ENCODE results near the gene CCNK. TPM values are rescaled to one million over a fixed set of nuclear protein-coding genes. Genes with fewer than 3 reads are reported as not detected.

The CCNK gene
- total RNA-seq, 1 donor from 2014 or later: 32.8 TPM

- DNase-seq (ENCODE audit: low read depth, low spot score): no peak
These were observed 54.2 kb downstream of the CCNK start for GRCh38 chr14:99535448-99535847.

DNA sequence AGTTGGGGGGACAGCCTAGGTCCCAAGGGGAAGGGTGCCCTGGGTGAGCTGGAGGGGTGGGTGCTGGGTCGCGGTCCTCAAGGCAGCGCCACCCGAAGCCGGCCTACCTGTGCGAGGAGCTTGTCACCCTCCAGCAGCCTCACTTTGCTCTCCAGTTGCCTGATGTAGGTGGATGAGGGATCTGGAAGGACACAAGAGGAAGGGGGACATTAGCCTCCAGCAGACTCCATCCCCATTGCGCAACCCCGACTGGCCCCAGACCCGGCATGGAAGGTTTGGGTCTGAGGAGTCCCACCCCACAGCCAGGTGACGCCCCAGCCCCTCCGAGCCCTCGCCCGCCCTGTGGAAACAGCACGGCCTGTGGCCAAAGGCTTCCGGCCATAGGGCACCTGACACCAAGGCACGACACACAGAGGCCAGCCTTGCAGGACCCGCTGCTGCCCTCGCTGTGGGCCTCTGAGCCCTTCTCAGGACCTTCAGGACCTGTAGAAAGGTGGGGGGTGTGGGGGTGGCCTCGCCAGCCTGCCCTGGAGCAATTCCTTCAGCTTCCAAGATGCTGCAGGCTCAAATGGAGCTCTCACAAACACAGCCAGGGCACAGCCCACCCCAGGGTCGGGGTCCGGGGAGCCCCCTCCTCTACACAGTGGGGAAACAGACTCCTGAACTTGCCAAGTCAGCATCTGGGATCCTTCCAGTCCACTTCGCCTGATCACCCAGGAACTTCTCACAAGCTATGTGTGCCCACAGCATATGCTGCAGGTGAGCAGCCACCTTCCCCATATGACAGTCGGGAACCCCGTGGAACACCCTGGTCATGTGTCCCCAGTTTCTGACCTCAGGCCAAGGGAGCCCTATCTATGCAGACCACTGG, 54.9 kb downstream of the CCNK start:
- DNase-seq (ENCODE audit: low read depth, low spot score): no peak

- DNase-seq (ENCODE audit: low read depth, low spot score): no peak
These were observed 56.2 kb downstream of the CCNK start for GRCh38 chr14:99537399-99537798.

- DNase-seq (ENCODE audit: low read depth, low spot score): no peak
These were observed 57.1 kb downstream of the CCNK start for GRCh38 chr14:99538275-99538674.

- no peak for DNase-seq (ENCODE audit: low read depth, low spot score)
These were observed 57.5 kb downstream of the CCNK start for GRCh38 chr14:99538733-99539132.

DNA sequence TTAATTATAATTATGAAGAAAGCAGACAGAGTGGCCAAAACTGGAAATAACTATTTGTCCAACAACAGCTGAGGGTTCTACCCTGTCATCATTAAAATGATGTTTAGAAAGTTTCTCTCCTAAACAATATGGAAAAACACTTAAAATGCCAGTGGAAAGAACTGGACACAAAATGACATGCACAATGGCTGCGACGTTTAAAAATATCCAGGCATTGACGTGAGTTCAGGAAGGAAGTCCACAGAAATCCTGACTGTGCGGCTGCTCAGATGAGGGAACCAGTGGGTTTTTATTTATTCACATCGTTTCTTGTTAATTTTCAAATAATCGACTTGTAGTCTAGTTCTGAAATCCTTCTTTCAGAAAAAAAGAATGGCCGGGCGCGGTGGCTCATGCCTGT, 58.3 kb downstream of the CCNK start:
- DNase-seq (ENCODE audit: low read depth, low spot score): peak; percentile 27

DNA sequence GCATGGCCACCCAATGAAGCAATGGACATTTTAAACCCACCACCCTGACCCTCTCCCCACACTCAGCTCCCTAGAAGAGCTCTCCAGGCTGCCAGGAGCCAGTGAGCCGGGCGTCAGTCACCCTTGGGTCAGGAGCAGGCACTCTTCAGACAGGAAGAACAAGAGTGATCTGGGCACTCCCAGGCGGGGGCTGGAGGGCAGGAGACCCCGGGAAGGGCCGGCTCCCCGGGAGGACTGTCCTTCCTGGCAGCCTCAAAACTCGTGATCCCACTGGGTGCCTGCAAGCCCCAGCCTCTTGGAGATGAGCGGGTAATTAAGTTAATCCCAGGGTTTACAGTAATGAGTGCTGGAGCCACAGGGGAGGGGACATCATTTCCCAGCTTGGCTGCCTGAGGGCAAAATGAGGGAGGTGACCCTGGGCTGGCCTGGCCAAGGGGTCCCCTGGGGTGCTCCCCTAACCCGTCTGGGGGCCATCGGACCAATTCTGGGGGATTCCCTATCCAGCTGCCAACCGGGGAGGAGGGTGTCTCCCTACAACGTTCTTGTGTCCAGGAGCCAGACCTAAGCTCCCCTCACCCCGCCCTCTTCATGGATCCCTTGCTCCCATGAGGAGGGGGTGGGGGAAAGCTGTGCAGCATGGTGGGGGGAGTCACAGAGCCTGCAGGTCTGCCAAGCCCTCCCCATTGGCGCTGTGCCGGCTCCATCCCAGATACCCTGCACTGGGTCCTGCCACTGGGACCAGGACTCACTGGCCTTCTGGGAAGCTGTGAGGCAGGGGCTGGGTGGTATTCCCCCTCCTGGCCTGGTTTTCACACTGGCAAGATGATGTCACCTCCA, 59.2 kb downstream of the CCNK start:
- no peak for DNase-seq (ENCODE audit: low read depth, low spot score)

DNA sequence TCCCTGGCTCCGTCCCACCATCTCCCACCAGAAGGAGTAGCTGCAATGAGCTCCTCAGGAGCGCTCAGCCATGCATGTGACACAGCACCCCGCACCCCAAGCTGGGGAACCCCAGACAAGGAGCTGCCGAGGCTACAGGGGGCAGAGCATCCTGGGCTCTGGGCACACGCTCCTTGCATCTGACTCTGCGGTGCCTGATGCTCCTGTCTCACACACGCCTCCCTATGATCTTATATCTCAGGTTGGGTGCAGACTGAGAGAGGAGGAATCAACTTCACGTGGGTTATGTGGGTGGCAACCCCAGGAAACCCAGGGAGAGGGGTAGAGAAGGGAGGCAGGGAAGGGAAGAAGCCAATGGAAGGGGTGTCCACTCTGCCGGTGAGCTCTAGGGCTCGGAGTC, 60.0 kb downstream of the CCNK start:
- no peak for DNase-seq (ENCODE audit: low read depth, low spot score)

DNA sequence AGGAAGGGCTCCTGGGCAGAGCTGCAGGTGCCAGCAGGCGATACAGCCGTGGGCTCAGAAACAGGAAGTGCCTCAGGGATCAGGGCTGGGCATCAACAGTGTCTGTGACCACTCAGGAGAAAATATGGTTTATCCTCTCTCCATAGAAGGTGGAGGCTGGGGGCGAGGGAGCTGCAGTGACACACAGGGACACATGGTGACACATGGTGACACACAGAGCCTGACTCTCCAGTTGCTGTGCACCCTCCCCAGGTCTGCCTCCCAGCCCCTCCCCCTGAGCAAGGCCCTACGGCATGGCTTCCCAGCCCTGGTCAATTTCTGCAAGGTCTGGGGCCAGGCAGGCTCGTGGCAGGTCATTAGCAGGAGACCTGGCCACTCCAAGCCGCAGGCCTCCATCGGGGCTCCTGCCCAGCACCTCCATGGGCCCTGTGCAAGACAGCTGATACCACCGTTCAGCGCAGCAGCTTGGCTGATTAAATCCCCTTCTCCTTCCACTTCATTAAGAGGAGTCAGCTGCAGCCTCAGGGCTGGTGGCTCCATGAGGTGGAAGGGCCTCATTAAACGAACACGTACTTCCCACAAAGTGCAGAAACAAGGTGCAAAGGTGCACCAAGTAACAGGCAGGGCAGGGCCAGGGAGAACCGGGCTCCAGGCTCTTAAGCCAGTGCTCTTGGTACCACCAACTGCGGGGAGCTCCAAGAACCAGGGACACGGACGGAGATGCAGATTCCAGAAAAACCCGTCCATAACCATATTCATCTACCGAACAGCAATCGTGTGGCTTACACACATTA, 60.7 kb downstream of the CCNK start:
- DNase-seq (ENCODE audit: low read depth, low spot score): no peak

- DNase-seq (ENCODE audit: low read depth, low spot score): no peak
These were observed 61.4 kb downstream of the CCNK start for GRCh38 chr14:99542566-99542965.

GRCh38 chr14:99543370-99543769, 62.2 kb downstream of the CCNK start:
- no peak for DNase-seq (ENCODE audit: low read depth, low spot score)

DNA sequence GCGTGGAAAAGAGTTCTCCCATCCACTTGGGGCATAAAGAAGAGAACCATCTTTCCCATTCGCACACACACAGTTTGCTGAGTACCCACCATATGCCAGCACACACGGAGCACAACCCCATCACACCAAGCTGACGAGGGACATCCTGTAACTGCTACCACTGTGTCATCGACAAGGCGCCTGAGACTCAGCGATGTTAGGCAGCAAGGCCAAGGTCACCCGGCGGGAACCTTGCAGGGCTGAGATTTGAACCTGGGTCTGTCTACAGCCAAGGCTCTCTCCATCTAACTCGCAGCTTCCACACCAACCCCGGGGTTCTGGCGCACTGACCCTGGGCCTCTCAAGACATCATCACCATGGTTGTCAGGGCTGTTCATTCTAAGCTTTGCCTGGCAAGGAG, 62.8 kb downstream of the CCNK start:
- no peak for DNase-seq (ENCODE audit: low read depth, low spot score)

GRCh38 chr14:99544991-99545390, 63.8 kb downstream of the CCNK start:
- no peak for DNase-seq (ENCODE audit: low read depth, low spot score)

- no peak for DNase-seq (ENCODE audit: low read depth, low spot score)
These were observed 64.4 kb downstream of the CCNK start for GRCh38 chr14:99545586-99545985.

GRCh38 chr14:99546234-99546879, 65.1 kb downstream of the CCNK start:
- no peak for DNase-seq (ENCODE audit: low read depth, low spot score)

GRCh38 chr14:99548255-99548654, 67.0 kb downstream of the CCNK start:
- DNase-seq (ENCODE audit: low read depth, low spot score): no peak

DNA sequence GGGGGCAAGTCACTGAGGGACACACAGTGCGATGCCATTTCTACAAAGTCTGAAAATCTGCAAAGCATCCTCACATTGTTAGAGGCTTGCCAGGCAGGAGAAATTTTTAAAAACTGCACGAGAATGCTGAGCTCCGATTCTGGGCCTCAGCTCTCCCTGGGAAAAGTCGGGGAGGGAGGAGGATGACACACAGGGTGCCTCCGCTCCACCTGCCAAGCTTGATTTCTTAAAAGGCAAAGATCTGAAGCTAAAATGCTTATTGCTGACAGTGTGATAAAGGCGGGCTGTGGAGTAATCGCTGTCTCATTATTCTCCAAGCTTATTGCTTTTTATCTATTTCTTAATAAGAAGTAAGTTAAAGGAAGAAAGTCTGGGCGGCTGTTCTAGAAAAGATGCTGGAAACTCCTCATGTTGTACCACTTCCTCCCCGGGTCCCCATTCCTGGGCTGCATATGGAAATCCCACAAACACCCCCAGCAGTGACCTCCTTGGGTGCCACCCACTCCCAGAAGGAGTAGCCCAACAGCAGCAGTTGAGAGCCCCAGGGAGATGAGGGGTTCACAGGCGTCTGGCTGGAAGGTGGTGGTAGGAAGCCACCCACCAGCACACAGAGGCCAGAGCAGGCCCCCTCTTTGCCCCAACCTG, 67.8 kb downstream of the CCNK start:
- no peak for DNase-seq (ENCODE audit: low read depth, low spot score)

- DNase-seq (ENCODE audit: low read depth, low spot score): no peak
These were observed 68.5 kb downstream of the CCNK start for GRCh38 chr14:99549684-99550083.

DNA sequence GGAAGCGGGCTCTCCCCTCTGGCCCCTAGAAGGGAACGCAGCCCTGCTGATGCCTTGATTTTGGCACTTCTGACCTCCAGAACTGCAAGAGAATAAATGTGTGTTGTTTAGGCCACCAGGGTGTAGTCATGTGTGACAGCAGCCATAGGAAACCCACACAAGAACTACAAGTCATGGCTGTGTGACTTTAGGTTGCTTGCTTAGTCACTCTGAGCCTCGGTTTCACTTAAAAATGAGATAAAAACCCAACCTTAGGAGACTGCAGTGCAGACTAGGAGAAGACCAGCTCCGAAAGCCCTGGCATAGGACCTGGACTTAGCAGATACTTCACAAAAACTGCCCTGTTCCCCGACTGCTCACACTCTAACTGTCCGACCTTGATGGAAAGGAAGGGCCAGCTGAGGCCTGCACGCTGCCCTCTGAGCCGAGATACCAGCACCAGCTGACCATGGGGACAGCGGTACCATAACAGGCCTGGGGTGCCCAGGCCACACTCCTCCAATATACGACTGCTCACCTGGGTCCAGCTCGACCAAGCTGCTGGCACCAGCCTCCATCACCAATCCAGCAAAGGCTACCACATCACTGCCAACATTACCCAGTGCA, 69.3 kb downstream of the CCNK start:
- no peak for DNase-seq (ENCODE audit: low read depth, low spot score)

All from pulmonary artery endothelial cell (primary cell).